Skeletal muscle cell (primary cell): ENCODE results near the gene LZTS2.
A peak's percentile ranks its signal among the peaks of the same experiment; 100 is the strongest.

ENCODE experiments used
- DNase-seq: peaks from one replicate; pipeline ENCODE4 v3.0.0-alpha.2; 2010; ENCODE audit warnings: low read depth
- H3K4me3 ChIP-seq: 2 replicates; pipeline ENCODE4 v1.5.1; 2011; ENCODE audit warnings: low read depth, mild to moderate bottlenecking, control low read depth, low read length, moderate library complexity

LZTS2 gene

DNA sequence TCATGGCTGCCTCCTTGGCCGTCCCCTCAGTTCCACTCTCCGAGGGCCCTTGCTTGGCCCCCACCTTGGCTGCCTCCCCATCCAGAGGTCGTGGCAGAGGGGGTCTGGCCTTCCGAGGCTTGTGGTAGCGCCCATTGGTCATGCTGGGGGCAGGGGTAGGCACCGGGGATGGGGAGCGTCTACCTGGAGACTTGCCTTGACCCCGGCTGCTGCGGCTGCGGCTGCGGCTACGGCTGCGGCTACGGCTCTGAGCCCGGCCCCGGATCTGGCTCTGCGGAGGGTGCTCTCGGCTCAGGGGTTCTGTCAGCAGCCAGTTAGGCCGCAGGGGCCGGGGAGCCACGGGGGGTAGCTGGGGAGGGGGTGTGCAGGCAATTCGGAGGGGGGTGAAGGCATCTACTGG is 10.7 kb downstream of the LZTS2 start:
- no peak for DNase-seq
- H3K4me3 ChIP-seq = no peak overlapping the region

DNA sequence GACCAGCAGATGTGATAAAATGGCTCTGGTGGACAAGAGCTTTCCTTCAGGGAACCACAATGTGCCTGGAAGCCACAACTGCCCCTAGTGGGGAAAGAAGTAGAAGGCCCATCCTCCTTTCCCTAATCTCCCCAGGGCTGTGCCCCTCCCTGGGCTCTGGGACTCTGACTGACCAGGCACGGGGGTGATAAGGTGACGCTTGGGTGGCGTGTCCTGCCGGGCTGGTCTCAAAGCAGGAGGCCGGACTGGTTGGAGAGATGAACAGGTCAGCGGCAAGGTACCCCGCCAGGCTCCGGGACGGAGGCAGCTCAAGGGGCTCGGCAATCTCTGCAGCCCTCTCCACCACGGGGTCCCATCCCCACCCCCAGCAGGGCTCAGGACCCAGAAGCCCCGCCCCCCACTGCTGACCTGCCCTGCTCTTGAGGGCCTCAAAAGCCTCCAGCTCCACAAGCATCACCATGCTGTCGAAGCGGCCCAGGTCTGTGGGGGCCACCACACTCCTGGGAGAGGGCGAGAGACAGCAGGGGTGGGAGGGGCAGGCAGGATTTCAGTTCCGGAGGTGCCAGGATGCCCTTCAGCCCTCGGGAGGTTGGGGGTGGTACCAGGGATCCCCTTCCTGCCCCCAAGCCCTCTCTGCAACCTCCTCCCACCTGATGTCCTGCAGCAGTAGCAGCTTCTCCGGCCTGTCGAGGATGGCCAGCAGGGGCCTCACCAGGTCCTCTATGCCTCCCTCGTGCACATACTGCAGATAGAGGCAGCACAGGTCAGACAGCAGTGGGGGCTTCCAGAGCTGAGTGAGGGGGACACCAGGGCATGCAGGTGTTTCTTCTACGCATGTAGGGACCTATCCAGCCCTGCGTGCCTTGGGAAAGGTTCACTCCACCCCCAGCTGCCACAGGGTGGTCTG is 12.2 kb downstream of the LZTS2 start:
- no peak overlapping the region for H3K4me3 ChIP-seq
- no peak for DNase-seq

DNA sequence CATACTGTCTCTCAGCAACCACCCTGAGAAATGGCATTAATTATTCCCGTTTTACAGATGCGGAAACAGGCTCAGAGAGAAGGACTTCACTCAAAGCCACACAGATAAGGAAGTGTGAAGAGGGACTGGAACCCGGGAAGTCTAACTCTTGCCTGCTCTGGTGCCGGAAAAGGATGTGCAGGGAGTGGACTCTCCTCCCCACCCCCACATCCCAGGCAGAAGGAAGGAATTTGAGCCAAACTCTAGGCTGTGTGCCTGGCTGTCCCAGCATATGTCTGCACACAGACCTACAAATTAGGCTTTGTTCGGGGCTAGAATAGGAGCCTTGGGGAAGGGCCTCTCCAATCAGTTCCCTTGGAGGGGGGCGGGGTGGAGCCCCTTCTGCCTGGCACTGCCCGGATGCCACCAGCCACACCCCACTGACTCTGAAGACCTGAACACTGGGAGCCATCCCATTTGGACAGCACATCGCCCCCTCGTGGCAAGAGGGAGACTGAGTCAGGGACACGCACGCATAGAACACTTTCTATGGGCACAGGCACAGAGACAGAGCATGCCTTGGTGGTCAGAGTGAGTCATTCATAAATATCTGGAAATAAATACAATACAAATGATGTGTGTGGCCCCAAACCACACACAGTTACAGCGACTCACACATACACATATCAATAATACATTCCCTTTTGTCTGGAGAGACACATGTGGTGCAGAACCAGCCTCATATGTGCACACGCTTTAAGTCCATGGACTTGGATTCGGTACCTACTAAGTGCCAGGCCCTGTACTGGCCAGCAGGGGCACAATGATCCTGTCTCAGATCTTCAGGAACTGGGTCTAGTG is 13.1 kb downstream of the LZTS2 start:
- DNase-seq = no peak
- H3K4me3 ChIP-seq = no peak overlapping the region

DNA sequence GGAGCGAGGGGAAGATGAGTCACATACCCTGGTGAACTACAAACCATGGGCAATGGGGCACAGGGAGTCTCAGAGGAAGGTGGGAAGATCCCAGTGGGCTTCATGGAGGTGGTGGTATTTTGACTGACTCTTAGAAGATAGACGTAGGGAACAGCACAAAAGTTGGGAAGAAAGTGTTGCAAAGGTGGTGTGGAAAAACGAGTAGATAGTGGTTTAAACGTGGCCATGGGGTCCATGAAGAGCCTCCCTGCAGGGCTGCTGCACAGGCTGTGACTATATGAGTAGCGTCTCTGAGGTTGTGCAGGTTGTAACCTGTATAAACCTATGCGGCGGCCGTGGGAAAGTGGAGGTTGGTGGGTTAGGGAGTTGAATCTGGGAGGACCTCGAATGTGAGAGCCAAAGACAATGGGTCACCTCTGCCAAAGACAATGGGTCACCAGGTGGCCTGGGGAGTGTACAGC is 13.8 kb downstream of the LZTS2 start:
- no peak for DNase-seq
- no peak overlapping the region for H3K4me3 ChIP-seq

DNA sequence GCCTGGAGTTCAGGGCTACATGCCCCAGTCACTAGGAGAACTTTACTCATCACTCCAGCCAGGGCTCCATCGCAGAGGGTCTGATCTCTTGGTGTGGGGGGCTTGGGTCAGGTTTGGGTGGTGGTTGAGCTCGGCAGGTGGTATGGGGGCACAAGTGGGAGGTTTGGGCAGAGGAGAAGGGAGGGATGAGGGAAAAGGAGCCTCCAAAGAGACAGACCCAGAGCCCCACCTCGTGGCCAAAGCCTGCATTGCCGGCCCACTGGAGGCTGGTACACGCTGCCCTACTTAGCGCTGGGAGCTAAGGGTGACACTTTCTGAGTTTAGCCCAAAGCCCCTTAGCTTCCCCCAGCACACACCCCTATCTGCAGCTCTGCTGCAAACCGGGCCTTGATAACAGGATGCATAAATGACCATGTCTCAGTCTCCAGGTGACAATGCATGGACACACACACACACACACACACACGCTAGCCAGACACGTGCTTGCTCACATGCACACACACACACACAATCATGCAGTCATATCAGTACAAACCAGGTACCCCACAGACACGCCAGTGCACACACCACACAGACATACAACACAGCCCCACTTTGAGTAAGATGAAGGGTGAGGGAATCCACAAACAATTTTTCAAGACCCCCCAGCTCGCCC is 14.7 kb downstream of the LZTS2 start:
- DNase-seq = no peak
- H3K4me3 ChIP-seq = no peak overlapping the region

DNA sequence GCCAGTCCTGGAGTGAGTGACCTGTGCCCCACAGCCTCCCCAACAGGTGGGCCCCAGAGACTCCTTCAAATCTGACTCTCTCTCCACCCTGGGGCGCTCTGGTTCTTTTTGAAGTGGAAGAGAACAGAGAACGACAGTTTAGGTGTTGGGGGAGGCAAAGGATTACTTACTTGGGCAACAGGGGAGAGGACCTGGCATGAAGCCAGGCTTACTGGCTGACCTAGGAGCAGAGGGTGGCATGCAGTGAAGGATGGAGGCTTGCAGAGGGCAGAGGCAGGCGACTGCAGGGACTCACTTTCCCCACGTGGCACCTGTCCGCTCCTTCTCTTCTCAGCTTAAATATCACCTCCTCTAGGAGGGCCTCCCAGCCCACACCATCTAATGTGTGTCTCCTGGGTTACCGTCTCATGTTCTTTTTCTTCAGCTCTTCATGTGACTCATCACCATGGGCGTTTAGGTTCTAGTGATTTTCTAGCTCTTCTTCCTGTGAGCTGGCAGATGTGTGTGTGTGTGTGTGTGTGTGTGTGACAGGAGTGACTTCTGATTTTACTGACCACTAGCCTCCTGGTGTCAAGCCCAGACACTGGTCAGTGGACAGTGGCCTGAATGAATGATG is 15.5 kb downstream of the LZTS2 start:
- H3K4me3 ChIP-seq = no peak overlapping the region
- DNase-seq = peak; percentile 93

DNA sequence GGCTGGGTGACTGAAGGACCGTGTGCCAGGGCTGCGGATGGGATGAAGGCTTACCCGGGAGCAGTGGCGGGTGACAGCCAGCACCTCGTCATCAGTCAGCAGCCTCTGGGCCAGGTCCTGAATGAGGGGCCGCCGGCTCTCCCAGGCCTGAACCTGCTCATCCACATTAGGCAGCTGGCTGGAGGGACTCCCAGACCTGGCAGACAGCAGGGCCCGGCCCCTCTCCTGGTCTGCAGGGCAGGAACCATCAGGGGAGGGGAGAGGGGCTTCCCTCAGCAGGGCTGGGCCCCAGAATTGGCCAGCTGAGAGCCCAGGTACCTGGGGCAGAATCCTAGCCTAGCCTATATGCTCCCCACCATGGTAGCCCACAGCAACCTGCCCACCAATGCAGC is 16.0 kb downstream of the LZTS2 start:
- H3K4me3 ChIP-seq = no peak overlapping the region
- no peak for DNase-seq

DNA sequence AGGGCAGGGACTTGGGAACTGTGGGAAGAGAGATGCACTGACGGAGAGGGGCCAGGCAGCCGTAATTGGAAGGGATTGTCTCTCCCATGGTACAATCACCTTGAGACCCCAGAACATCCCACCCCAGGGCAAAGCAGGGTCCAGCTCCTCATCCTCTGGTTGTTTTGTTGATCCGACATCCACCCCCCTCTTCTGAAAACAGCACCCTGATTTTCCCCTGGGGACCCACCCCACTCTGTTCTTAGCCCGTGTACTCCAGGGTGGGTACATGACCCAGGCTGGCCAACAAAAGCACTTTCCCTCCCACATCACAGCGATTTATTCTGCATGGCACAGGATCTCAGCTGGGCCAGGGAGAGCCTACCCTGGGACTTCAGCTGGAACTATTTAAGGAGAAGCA is 17.2 kb downstream of the LZTS2 start:
- no peak overlapping the region for H3K4me3 ChIP-seq
- DNase-seq = no peak

DNA sequence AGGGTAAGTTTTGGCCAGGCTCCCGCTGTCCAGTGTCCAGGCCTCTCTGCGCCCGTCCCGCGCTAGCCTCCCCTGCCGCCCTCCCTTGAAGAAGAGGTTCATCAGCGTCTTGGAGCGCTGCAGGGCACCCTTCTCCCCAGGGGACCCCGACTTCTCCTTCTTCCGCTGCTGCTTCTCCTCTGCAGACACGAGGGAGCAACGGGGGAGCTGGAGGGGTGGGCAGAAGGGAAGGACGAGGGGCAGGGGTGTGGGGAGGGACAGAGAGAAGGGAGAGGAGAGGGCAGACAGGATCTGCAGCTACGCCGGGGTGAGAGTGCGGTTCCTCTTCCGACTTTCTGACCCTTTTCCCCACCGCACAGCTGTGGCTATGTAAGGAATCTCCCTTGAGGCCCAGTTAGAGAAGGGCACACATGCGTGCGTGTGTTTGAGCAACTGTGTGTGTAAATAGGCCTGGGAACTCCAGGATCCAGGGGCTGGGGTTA is 18.6 kb downstream of the LZTS2 start:
- DNase-seq = no peak
- no peak overlapping the region for H3K4me3 ChIP-seq

DNA sequence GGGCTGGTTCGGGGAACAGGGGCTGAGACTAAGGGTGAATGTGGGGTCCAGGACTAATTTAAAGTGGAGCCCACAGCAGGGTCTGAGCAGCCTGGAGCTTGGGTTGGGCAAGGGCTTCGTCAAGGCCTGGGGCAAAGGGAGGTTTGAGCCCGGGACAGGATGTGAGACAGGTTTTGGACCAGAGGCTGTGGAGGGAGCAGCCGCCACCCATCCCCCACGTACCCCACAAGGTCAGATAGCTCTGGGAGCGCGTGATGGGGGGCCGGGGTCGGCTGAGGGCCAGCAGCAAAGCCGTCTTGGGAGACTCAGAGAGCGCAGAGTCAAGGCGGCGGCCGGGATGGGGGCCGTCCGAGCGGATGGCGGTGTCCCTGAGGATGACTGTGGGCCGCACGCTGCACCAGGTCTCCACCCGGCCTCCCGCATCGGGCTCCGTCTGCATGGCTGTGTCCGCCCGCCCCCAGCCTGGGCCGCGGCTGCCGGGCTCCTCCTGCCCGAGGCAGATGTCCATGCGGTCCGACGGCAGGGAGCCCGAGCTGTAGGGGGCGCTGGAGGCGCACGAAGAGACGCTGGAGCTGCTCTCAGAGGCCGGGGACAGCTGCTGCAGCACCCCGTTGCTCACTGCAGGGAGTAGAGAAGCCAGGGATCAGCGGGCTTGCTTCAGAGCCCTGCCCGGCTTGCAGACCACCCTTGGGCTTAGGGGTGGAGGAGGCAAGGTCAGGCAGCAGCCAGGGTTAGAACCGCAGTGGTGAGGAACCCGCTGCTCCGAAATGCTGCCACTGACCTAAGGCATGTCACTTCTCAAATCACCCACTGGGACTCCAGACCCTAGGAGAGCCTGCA is 19.2 kb downstream of the LZTS2 start:
- no peak for DNase-seq
- no peak overlapping the region for H3K4me3 ChIP-seq

DNA sequence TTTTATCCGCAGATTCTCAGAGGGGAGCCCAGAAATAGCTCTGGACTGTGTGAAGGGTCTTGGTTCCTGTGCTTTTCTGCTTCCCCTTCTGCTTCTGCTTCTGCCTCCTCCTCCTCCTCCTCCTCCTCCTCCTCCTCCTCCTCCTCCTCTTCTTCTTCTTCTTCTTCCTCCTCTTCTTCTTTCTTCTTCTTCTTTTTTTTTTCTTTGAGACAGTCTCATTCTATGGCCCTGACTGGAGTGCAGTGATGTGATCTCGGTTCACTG is 19.8 kb downstream of the LZTS2 start:
- H3K4me3 ChIP-seq = no peak overlapping the region
- no peak for DNase-seq

DNA sequence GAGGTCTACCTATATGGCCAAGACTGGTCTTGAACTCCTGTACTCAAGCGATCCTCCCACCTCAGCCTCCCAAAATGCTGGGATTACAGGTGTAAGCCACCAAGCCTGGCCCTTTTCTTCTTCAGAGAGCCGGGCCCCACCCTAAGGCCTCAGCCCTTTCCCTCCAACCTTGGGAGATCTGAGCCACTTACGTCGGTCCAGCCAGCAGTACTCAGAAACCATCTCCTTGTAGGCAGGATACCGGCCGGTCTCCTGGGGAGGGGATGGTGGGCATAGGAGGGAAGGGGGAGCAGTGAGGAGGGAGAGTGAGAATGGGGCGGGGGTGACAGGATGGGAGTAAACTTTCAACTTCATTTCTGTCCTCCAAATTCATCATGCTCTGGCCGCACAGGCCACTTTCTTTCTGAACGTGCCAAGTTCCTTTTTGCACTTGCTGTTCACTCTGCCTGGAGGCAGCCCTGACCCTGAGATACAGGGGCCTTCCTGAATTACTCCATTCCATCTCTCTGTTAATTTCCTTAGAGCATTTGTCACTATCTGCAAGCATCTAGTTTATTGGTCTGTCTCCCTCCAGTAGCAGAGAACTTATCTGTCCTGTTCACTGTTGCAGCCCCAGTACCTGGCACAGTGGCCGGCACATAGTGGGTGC is 20.9 kb downstream of the LZTS2 start:
- no peak for DNase-seq
- no peak overlapping the region for H3K4me3 ChIP-seq

DNA sequence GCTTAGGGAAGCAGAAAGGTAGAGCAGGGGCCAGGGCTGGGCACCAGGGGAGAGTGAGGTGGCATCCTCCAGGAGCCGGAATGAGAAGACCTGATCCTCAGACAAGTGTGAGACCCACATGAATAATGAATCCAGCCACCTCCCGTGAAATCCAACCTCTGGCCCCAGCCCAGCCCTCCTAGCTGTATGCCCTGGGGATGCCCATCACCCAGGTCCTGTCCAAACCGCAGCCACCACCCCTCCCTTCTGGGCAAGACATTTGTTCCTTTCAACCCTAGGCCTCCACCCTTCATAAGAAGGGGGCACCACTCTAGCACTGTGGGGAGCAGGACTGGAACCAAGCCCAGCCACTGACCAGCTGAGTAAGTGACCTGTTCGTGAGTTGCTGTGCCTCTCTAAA is 21.6 kb downstream of the LZTS2 start:
- H3K4me3 ChIP-seq = no peak overlapping the region

DNA sequence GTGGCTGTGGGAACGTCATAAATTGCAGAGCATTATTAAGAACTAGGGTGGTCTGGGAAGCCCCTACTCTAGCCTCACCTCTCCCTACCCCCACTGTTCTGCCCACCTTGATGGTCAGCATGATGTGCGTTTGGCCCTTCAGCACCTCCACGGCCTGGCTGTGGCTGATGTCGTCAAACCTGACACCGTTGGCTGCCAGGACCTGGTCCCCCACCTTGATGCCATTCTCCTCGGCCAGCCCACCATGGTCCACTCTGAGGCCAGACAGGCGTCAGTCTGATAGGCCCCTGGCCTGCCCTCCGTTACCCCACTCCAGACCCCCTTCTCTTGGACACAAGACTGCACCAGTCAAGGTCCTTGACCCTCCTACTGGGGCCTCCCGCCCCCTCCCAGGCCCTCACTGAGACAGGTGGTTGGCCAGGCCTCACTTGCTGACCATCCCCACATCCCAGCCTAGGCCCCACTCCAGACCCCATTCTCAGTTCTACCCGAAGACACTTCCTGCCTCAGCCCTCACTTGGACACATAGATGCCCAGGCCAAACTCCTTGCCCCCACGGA is 22.2 kb downstream of the LZTS2 start:
- H3K4me3 ChIP-seq = no peak overlapping the region
- no peak for DNase-seq

More for the DNA sequence above, 21.6 kb downstream of the LZTS2 start:
- no peak for DNase-seq

DNA sequence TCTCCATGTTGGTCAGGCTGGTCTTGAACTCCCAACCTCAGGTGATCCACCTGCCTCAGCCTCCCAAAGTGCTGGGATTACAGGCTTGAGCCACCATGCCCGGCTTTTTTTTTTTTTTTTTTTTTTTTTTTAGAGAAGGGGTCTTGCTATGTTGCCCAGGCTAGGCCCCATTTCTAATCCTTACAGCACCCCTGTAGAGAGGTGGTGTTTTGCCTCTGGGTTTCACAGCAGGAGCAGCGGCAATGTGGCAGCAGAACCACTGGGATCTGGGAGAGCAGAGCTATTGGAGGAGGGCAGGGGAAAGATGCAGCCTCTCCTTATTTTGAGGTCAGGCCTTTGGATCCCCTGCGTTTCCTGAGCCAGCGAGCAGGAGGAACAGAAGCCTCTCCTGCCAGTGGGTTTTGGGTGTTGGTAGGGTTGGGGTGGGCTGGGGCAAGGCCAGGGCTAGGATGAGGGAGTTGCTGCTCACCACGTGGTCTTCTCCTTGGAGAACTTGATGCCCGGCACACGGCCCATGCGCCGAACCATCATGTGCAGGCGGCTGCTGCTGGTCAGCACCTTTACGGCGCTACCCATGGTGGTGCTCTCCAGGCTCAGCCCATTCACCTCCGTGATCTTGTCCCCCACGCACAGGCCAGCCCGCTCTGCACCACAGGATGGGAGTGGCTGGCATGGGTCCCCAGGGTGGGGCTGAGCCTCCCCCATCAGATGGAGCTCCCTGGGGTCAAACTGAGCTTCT is 23.5 kb downstream of the LZTS2 start:
- DNase-seq = no peak
- no peak overlapping the region for H3K4me3 ChIP-seq

DNA sequence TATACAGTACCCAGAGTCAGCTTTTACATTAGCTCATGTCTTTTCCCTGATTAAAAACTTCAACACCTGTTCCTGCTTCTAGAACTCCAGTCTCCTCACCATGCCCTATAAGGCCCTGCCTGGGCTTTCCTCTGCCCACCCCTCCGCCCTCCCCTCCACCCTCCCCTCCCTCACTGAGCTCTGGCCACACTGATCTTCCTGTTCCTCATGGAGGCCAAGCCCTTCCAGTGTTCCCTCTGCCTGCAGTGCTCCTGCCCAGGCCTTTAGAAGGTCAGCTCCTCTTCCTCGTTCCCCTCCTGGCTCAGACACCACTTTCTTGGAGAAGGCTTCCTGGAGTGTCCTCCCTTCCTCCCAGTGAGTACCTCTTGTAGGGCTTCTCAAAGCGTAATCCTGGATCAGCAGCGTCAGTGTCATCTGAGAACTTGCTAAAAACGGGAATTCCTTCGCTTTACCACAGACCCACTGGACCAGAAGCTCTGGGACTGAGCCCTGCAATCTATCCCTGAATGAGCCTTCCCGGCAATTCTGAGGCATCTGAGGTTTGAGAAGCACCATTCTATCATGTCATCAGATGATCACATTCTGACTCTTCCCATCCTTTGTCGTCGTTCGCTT is 27.6 kb downstream of the LZTS2 start:
- no peak overlapping the region for H3K4me3 ChIP-seq
- DNase-seq = no peak
